Lung (tissue), 12 donors: ENCODE data around the gene EIF4ENIF1. TPM values are rescaled to one million over a fixed set of nuclear protein-coding genes. Genes with fewer than 3 reads are reported as not detected.

ENCODE experiments used
- ATAC-seq: fragments of 200-7000 bp; cut with Tn5 transposase; one replicate; pipeline ENCODE4 v1.9.1; 2020; ENCODE audit warnings: moderate number of reproducible peaks; ENCODE audit not compliant: insufficient read depth, low FRiP score
- DNase-seq, 3 donors: peaks; one replicate each; pipeline ENCODE4 v3.0.0-alpha.2; 2013 to 2017
- H3K27ac ChIP-seq, 2 donors: one replicate each; pipeline ENCODE4 v1.5.1; 2013; ENCODE audit warnings: mild to moderate bottlenecking in 2 of 2, moderate library complexity in 2 of 2, control low read depth in 1 of 2, inconsistent platforms in 1 of 2, low read depth in 1 of 2, low read length in 1 of 2
- H3K27me3 ChIP-seq, 3 donors: one replicate each; pipeline ENCODE4 v1.5.1; 2013; ENCODE audit warnings: low read length in 2 of 3; ENCODE audit not compliant: control insufficient read depth in 3 of 3, insufficient read depth in 3 of 3
- H3K36me3 ChIP-seq, 4 donors: one replicate each; pipeline ENCODE4 v1.5.1; 2013; ENCODE audit warnings: low read length in 4 of 4, mild to moderate bottlenecking in 1 of 4, moderate library complexity in 1 of 4; ENCODE audit not compliant: control insufficient read depth in 4 of 4, insufficient read depth in 4 of 4
- H3K4me1 ChIP-seq, 5 donors: one replicate each; pipeline ENCODE4 v1.5.1; 2013; ENCODE audit warnings: low read length in 5 of 5, mild to moderate bottlenecking in 2 of 5, moderate library complexity in 1 of 5; ENCODE audit not compliant: control insufficient read depth in 5 of 5, insufficient read depth in 5 of 5
- H3K4me3 ChIP-seq: one replicate; pipeline ENCODE4 v1.5.1; 2013; ENCODE audit warnings: mild to moderate bottlenecking, control low read depth, moderate library complexity
- H3K9ac ChIP-seq, 2 donors: one replicate each; pipeline ENCODE4 v1.5.1; 2013; ENCODE audit warnings: low read length in 2 of 2, control low read depth in 1 of 2; ENCODE audit not compliant: insufficient read depth in 1 of 2
- H3K9me3 ChIP-seq, 4 donors: one replicate each; pipeline ENCODE4 v1.5.1; 2013; ENCODE audit warnings: low read length in 3 of 4, mild to moderate bottlenecking in 1 of 4, moderate library complexity in 1 of 4; ENCODE audit not compliant: control insufficient read depth in 4 of 4, insufficient read depth in 3 of 4
- WGBS, 2 donors: extraction: QIAGEN DNeasy Blood & Tissue Kit; methylation state at CpG; one replicate each; pipeline ENCODE4 v1.1.7; 2013; 5-methylcytosine and 5-hydroxymethylcytosine counted together
- polyA plus RNA-seq, 2 donors: library from polyadenylated mRNA; stranded (reverse); fragments of 200-250 nt; gene quantifications; one replicate each; pipeline ENCODE4 v1.2.1, GENCODE V29; 2013
- total RNA-seq, 2 donors: library from RNA; depleted of rRNA in 1 of 2; stranded (reverse); fragments of >200 nt in 1 of 2; gene quantifications; one replicate each; pipeline ENCODE4 v1.2.1, GENCODE V29; 2014 to 2021
- TF ChIP-seq, protein P1 (sequence below): IDR thresholded peaks from 2 replicates; pipeline ENCODE4 v1.5.1; 2012; ENCODE audit warnings: mild to moderate bottlenecking; ENCODE audit errors: control extremely low read depth, extremely low read depth
- donor health status: control.
- donor health status: control.
- donor health status: Bipolar disorder and iron deficiency.
- donor health status: healthy.
- donor health status: DM: yes; HTN: yes; CAD: no.

EIF4ENIF1 gene
- total and polyA plus RNA-seq, 4 donors = 9.3 to 25.5 (median 13.6) TPM

DNA sequence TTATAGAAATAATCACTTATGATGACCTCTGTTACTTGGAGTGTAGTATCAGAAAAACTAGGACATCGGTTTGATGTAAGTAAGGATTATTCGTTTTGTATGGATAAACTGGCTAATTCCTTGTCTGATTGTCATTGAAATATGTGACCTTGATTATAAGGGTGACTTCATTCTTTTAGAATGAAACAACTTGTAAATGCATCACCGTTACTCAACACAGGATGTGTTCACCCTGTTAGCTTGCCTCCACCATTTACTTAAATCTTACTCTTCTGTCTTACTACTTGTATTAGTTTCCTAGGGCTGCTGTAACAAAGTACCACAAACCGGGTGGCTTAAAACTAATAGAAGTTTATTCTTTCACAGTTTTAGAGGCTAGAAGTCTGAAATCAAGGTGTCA, 14.6 kb upstream of the EIF4ENIF1 start:
- Histone ChIP-seq H3K9ac (no peak overlapping the region), H3K27ac (no peak overlapping the region), H3K27me3 (no peaks in the 10 kb centered on the region), H3K4me1 (peaks cover 0 to 2% (median 0%) of the 10 kb centered on the region in 5 donors), H3K4me3 (no peak overlapping the region), H3K36me3 (peaks cover 0 to 3% (median 2%) of the 10 kb centered on the region in 4 donors), H3K9me3 (no peaks in the 10 kb centered on the region)
- DNase-seq = no peak
- 90 to 93% methylated on average over 4 of the region's 4 CpGs for WGBS, 2 donors
- ATAC-seq = no peak
- TF ChIP-seq, protein P1, sequence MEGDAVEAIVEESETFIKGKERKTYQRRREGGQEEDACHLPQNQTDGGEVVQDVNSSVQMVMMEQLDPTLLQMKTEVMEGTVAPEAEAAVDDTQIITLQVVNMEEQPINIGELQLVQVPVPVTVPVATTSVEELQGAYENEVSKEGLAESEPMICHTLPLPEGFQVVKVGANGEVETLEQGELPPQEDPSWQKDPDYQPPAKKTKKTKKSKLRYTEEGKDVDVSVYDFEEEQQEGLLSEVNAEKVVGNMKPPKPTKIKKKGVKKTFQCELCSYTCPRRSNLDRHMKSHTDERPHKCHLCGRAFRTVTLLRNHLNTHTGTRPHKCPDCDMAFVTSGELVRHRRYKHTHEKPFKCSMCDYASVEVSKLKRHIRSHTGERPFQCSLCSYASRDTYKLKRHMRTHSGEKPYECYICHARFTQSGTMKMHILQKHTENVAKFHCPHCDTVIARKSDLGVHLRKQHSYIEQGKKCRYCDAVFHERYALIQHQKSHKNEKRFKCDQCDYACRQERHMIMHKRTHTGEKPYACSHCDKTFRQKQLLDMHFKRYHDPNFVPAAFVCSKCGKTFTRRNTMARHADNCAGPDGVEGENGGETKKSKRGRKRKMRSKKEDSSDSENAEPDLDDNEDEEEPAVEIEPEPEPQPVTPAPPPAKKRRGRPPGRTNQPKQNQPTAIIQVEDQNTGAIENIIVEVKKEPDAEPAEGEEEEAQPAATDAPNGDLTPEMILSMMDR = no peak

DNA sequence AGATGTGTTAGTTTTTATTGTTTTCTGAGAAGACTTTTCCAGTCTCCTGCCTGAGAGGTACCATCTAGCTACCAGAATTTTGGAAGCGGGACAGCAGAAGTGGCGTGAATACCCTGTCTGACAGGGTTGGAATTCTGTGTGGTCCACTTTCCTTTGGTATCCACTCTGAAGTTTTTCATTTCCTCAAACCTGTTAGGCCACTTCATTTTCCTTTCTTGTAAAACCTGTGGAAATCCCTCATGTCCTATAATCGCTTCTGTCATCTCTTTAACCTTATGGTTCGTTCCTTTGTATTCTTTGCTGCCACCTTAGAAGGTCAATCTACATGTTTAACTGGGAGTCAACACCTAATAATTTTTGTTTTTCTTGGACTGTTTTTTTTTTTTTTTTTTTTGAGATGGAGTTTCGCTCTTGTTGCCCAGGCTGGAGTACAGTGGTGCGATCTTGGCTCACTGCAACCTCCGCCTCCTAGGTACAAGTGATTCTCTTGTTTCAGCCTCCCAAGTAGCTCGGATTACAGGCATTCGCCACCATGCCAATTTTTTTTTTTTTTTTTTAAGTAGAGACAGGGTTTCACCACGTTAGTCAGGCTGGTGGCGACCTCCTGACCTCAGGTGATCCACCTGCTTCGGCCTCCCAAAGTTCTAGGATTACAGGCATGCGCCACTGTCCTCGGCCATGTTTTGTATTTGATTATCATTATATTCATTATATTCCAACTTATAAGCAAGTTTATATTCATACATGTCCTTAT, 13.7 kb upstream of the EIF4ENIF1 start:
- Histone ChIP-seq H3K27ac (no peak overlapping the region), H3K4me1 (peaks cover 0 to 2% (median 0%) of the 10 kb centered on the region in 5 donors), H3K9me3 (no peaks in the 10 kb centered on the region), H3K9ac (no peak overlapping the region), H3K4me3 (no peak overlapping the region), H3K36me3 (peaks cover 0 to 2% (median 0%) of the 10 kb centered on the region in 4 donors), H3K27me3 (no peaks in the 10 kb centered on the region)
- WGBS, 2 donors = 82 to 88% methylated on average over 13 to 14 of the region's 14 CpGs
- DNase-seq (peak in 2 of 3 donors; percentile 24 to 53), ATAC-seq (no peak)
- TF ChIP-seq, protein P1 = no peak

- DNase-seq (no peak), ATAC-seq (no peak)
- H3K4me1 ChIP-seq = peaks cover 0 to 4% (median 0%) of the 10 kb centered on the region in 5 donors
- H3K4me3 ChIP-seq = no peak overlapping the region
- no peak overlapping the region for H3K27ac ChIP-seq
- H3K36me3 ChIP-seq = peaks cover 0 to 2% (median 0%) of the 10 kb centered on the region in 4 donors
- 75 to 81% methylated on average over 2 of the region's 2 CpGs for WGBS, 2 donors
- H3K9me3 ChIP-seq = peaks cover 0 to 3% (median 0%) of the 10 kb centered on the region in 4 donors
- TF ChIP-seq, protein P1 = no peak
- no peak overlapping the region for H3K9ac ChIP-seq
- H3K27me3 ChIP-seq = no peaks in the 10 kb centered on the region
Measured at GRCh38 chr22:31501738-31502137, 12.1 kb upstream of the EIF4ENIF1 start.
